Mesodermal cell (in vitro differentiated cells): ENCODE data around the gene TMC1.

Source experiments
- H3K27ac ChIP-seq: 2 replicates; pipeline ENCODE4 v1.7.0; 2013; ENCODE audit warnings: mild to moderate bottlenecking, low read depth, low read length, moderate library complexity; ENCODE audit not compliant: severe bottlenecking
- H3K36me3 ChIP-seq: 2 replicates; pipeline ENCODE4 v1.7.1; 2013; ENCODE audit warnings: mild to moderate bottlenecking, low read length, moderate library complexity; ENCODE audit not compliant: control insufficient read depth, insufficient read depth
- H3K4me1 ChIP-seq: one replicate; pipeline ENCODE4 v1.7.1; 2013; ENCODE audit warnings: mild to moderate bottlenecking, low read length; ENCODE audit not compliant: insufficient read depth, control insufficient read depth, poor library complexity, severe bottlenecking
- H3K4me3 ChIP-seq: 2 replicates; pipeline ENCODE4 v1.7.0; 2013; ENCODE audit warnings: low read length, control low read depth, mild to moderate bottlenecking; ENCODE audit not compliant: insufficient read depth, poor library complexity, severe bottlenecking; ENCODE audit errors: extremely low read depth
- H3K9me3 ChIP-seq: 2 replicates; pipeline ENCODE4 v1.7.1; 2013; ENCODE audit warnings: mild to moderate bottlenecking, low read length, moderate library complexity; ENCODE audit not compliant: control insufficient read depth
- WGBS, 2 experiments: methylation state at CpG; one replicate each; pipeline ENCODE4 v1.1.5; 2013; ENCODE audit warnings: missing lambda C conversion rate in 2 of 2; ENCODE audit not compliant: insufficient coverage in 2 of 2; 5-methylcytosine and 5-hydroxymethylcytosine counted together

The TMC1 gene

GRCh38 chr9:72590824-72591223 lies 69.4 kb downstream of the TMC1 start:
- 97 to 100% methylated on average over 2 to 3 of the region's 3 CpGs for WGBS, 2 experiments
- Histone ChIP-seq H3K36me3 (no peaks in the 10 kb centered on the region), H3K27ac (no peak overlapping the region), H3K4me3 (no peak overlapping the region), H3K9me3 (no peaks in the 10 kb centered on the region), H3K4me1 (peaks cover 11% of the 10 kb centered on the region)

- no peak overlapping the region for H3K4me3 ChIP-seq
- 43 to 74% methylated on average over 2 to 4 of the region's 5 CpGs for WGBS, 2 experiments
Observed at GRCh38 chr9:72592502-72593403, 71.3 kb downstream of the TMC1 start.

GRCh38 chr9:72596451-72597180 lies 75.2 kb downstream of the TMC1 start:
- H3K4me3 ChIP-seq: no peak overlapping the region
- H3K4me1 ChIP-seq: no peaks in the 10 kb centered on the region
- 83 to 86% methylated on average over 4 of the region's 6 CpGs for WGBS, 2 experiments
- no peaks in the 10 kb centered on the region for H3K36me3 ChIP-seq
- no peaks in the 10 kb centered on the region for H3K9me3 ChIP-seq
- no peak overlapping the region for H3K27ac ChIP-seq

More at GRCh38 chr9:72592502-72593403, 71.3 kb downstream of the TMC1 start:
- Histone ChIP-seq H3K4me1 (peaks cover 11% of the 10 kb centered on the region), H3K36me3 (no peaks in the 10 kb centered on the region), H3K27ac (no peak overlapping the region), H3K9me3 (no peaks in the 10 kb centered on the region)

GRCh38 chr9:72597181-72597517 lies 75.7 kb downstream of the TMC1 start:
- Histone ChIP-seq H3K4me1 (no peaks in the 10 kb centered on the region), H3K27ac (no peak overlapping the region), H3K9me3 (no peaks in the 10 kb centered on the region), H3K4me3 (no peak overlapping the region), H3K36me3 (no peaks in the 10 kb centered on the region)
- WGBS, 2 experiments: 92 to 93% methylated on average over 5 to 6 of the region's 8 CpGs

- Histone ChIP-seq H3K4me1 (no peaks in the 10 kb centered on the region), H3K9me3 (no peaks in the 10 kb centered on the region), H3K4me3 (no peak overlapping the region), H3K36me3 (no peaks in the 10 kb centered on the region), H3K27ac (no peak overlapping the region)
- 82 to 83% methylated on average over 1 to 3 of the region's 3 CpGs for WGBS, 2 experiments
Observed at GRCh38 chr9:72597601-72598000, 76.2 kb downstream of the TMC1 start.

- Histone ChIP-seq H3K9me3 (no peaks in the 10 kb centered on the region), H3K4me1 (no peaks in the 10 kb centered on the region), H3K4me3 (no peak overlapping the region), H3K27ac (no peak overlapping the region), H3K36me3 (no peaks in the 10 kb centered on the region)
- no CpG with 5 or more reads among the region's 3 CpGs for WGBS, 2 experiments
Observed at GRCh38 chr9:72598639-72599038, 77.2 kb downstream of the TMC1 start.

GRCh38 chr9:72599874-72600534 lies 78.6 kb downstream of the TMC1 start:
- Histone ChIP-seq H3K4me1 (no peaks in the 10 kb centered on the region), H3K4me3 (no peak overlapping the region), H3K9me3 (no peaks in the 10 kb centered on the region), H3K36me3 (no peaks in the 10 kb centered on the region), H3K27ac (no peak overlapping the region)
- WGBS, 2 experiments: 87 to 88% methylated on average over 3 of the region's 5 CpGs

- Histone ChIP-seq H3K36me3 (no peaks in the 10 kb centered on the region), H3K27ac (no peak overlapping the region), H3K9me3 (no peaks in the 10 kb centered on the region), H3K4me1 (no peaks in the 10 kb centered on the region), H3K4me3 (no peak overlapping the region)
- 80 to 100% methylated on average over 3 of the region's 3 CpGs for WGBS, 2 experiments
Observed at GRCh38 chr9:72600671-72601070, 79.3 kb downstream of the TMC1 start.

- no peak overlapping the region for H3K4me3 ChIP-seq
- H3K9me3 ChIP-seq: no peaks in the 10 kb centered on the region
- H3K4me1 ChIP-seq: no peaks in the 10 kb centered on the region
- H3K27ac ChIP-seq: no peak overlapping the region
- 100% methylated on average over 1 of the region's 2 CpGs for WGBS, 2 experiments
- H3K36me3 ChIP-seq: no peaks in the 10 kb centered on the region
Observed at GRCh38 chr9:72601615-72602014, 80.2 kb downstream of the TMC1 start.

GRCh38 chr9:72612449-72612848 lies 91.0 kb downstream of the TMC1 start:
- H3K4me1 ChIP-seq: no peaks in the 10 kb centered on the region
- H3K9me3 ChIP-seq: no peaks in the 10 kb centered on the region
- no peak overlapping the region for H3K4me3 ChIP-seq
- H3K36me3 ChIP-seq: no peaks in the 10 kb centered on the region
- no peak overlapping the region for H3K27ac ChIP-seq
- no CpG with 5 or more reads among the region's 1 CpG for WGBS, 2 experiments
